Fibroblast of skin of back (primary cell): Measurements from ENCODE around the gene MCF2L2.
"Not testable (repeated sequence)": the region's sequence is repeated elsewhere in the genome, so short reads cannot be mapped to it uniquely, and the experiment has no call there.

Experiments used
- DNase-seq: peaks from one replicate; pipeline ENCODE4 v3.0.0-alpha.2; 2013

The MCF2L2 gene

GRCh38 chr3:183195266-183195665 lies 233.2 kb downstream of the MCF2L2 start:
- DNase-seq, result no peak

GRCh38 chr3:183193762-183194689 lies 234.4 kb downstream of the MCF2L2 start:
- DNase-seq, result no peak

- no peak for DNase-seq
These were observed 235.6 kb downstream of the MCF2L2 start for GRCh38 chr3:183192650-183193300.

GRCh38 chr3:183189641-183190040 lies 238.8 kb downstream of the MCF2L2 start:
- DNase-seq, result no peak

GRCh38 chr3:183188895-183189462 lies 239.4 kb downstream of the MCF2L2 start:
- peak; percentile 15 for DNase-seq

GRCh38 chr3:183185696-183186095 lies 242.7 kb downstream of the MCF2L2 start:
- peak; percentile 80 for DNase-seq

GRCh38 chr3:183182732-183183610 lies 245.4 kb downstream of the MCF2L2 start:
- DNase-seq, result no peak

- no peak for DNase-seq
These were observed 246.3 kb downstream of the MCF2L2 start for GRCh38 chr3:183182073-183182472.

GRCh38 chr3:183181606-183182005 lies 246.8 kb downstream of the MCF2L2 start:
- DNase-seq, result no peak

- DNase-seq, result no peak
These were observed 247.6 kb downstream of the MCF2L2 start for GRCh38 chr3:183180784-183181295.

GRCh38 chr3:183180110-183180783 lies 248.2 kb downstream of the MCF2L2 start:
- no peak for DNase-seq

- DNase-seq, result not testable (repeated sequence)
These were observed 248.9 kb downstream of the MCF2L2 start for GRCh38 chr3:183179550-183179908.

- DNase-seq, result no peak
These were observed 249.4 kb downstream of the MCF2L2 start for GRCh38 chr3:183178833-183179549.

GRCh38 chr3:183178512-183178832 lies 249.9 kb downstream of the MCF2L2 start:
- no peak for DNase-seq

- DNase-seq, result no peak
These were observed 256.3 kb downstream of the MCF2L2 start for GRCh38 chr3:183172051-183172639.

- not testable (repeated sequence) for DNase-seq
These were observed 260.4 kb downstream of the MCF2L2 start for GRCh38 chr3:183167975-183168374.

GRCh38 chr3:183163563-183163962 lies 264.9 kb downstream of the MCF2L2 start:
- DNase-seq, result no peak

- no peak for DNase-seq
These were observed 266.7 kb downstream of the MCF2L2 start for GRCh38 chr3:183161552-183162336.

GRCh38 chr3:183160616-183161015 lies 267.8 kb downstream of the MCF2L2 start:
- no peak for DNase-seq

- no peak for DNase-seq
These were observed 269.1 kb downstream of the MCF2L2 start for GRCh38 chr3:183159333-183159732.
